Upper lobe of left lung (tissue), 6 donors: ENCODE measurements around the gene FMC1. TPM values are rescaled to one million over a fixed set of nuclear protein-coding genes. Genes with fewer than 3 reads are reported as not detected.

Experiments used
- ATAC-seq, 2 donors: fragments of 200-7000 bp; cut with Tn5 transposase; one replicate each; pipeline ENCODE4 v1.9.1; 2022; ENCODE audit warnings: mild to moderate bottlenecking in 2 of 2, moderate library complexity in 2 of 2; ENCODE audit not compliant: low FRiP score in 2 of 2
- DNase-seq, 2 donors: peaks; one replicate each; pipeline ENCODE4 v3.0.0-alpha.2; 2019 to 2020
- H3K27ac ChIP-seq, 4 donors: fragments of 200-600 bp; sonication (generic); one replicate each; pipeline ENCODE4 v1.5.1; 2016 to 2019
- H3K27me3 ChIP-seq, 4 donors: fragments of 200-600 bp; sonication (generic); one replicate each; pipeline ENCODE4 v1.5.1; 2017 to 2019
- H3K36me3 ChIP-seq, 4 donors: fragments of 200-600 bp; sonication (generic); one replicate each; pipeline ENCODE4 v1.5.1; 2016 to 2019
- H3K4me1 ChIP-seq, 4 donors: fragments of 200-600 bp; sonication (generic); one replicate each; pipeline ENCODE4 v1.5.1; 2018 to 2019
- H3K4me3 ChIP-seq, 4 donors: fragments of 200-600 bp; sonication (generic); one replicate each; pipeline ENCODE4 v1.5.1; 2017 to 2019; ENCODE audit warnings: mild to moderate bottlenecking in 2 of 4, moderate library complexity in 1 of 4
- H3K9me3 ChIP-seq, 4 donors: fragments of 200-600 bp; sonication (generic); one replicate each; pipeline ENCODE4 v1.5.1; 2018 to 2019
- EP300 ChIP-seq, 4 donors: sonication (generic); formaldehyde crosslinking; IDR thresholded peaks; one replicate each; pipeline ENCODE4 v1.5.1; 2017; ENCODE audit warnings: antibody characterized with exemption in 4 of 4, control low read depth in 2 of 4
- POLR2A ChIP-seq, 4 donors: fragments of 450-650 bp; IDR thresholded peaks; one replicate each; pipeline ENCODE4 v1.5.1; 2016 to 2017; ENCODE audit warnings: antibody characterized with exemption in 4 of 4, mild to moderate bottlenecking in 2 of 4
- POLR2AphosphoS5 ChIP-seq, 2 donors: sonication (generic); formaldehyde crosslinking; IDR thresholded peaks; one replicate each; pipeline ENCODE4 v1.5.1; 2017; ENCODE audit warnings: antibody characterized with exemption in 2 of 2
- WGBS, 2 donors: methylation state at CpG; one replicate each; pipeline ENCODE4 v1.1.5; 2017 to 2018; 5-methylcytosine and 5-hydroxymethylcytosine counted together
- total RNA-seq, 6 donors: library from RNA; depleted of rRNA in 4 of 6; stranded (reverse); fragments of >200 nt in 4 of 6; gene quantifications; one replicate each; pipeline versions ENCODE4 v1.1.0 to v1.2.1, GENCODE V29; 2016 to 2021
- TF ChIP-seq, protein P1 (sequence below), 6 experiments: fragments of 450-650 bp in 4 of 6; fragments of 200-600 bp in 2 of 6; sonication (generic) in 2 of 6; IDR thresholded peaks; one replicate each; pipeline ENCODE4 v1.5.1; 2016 to 2019; ENCODE audit warnings: antibody characterized with exemption in 6 of 6
- donor health status: DM: no; HTN: no; CAD: no; lungs with moderate emphysema.
- donor health status: DM: no; HTN: yes; CAD: no; lungs with severe emphysema.

FMC1 gene
- total RNA-seq, 6 donors from 2014 or later, result 2.1 to 19.7 (median 9.2) TPM

- H3K27me3 ChIP-seq, result no peaks in the 10 kb centered on the region
- H3K27ac ChIP-seq, result no peak overlapping the region
- H3K9me3 ChIP-seq, result no peaks in the 10 kb centered on the region
- DNase-seq, result no peak
- no peak for TF ChIP-seq POLR2AphosphoS5 (IDR thresholded peaks at IDR 0.05)
- TF ChIP-seq POLR2A (IDR thresholded peaks at IDR 0.05), result no peak
- TF ChIP-seq, protein P1, sequence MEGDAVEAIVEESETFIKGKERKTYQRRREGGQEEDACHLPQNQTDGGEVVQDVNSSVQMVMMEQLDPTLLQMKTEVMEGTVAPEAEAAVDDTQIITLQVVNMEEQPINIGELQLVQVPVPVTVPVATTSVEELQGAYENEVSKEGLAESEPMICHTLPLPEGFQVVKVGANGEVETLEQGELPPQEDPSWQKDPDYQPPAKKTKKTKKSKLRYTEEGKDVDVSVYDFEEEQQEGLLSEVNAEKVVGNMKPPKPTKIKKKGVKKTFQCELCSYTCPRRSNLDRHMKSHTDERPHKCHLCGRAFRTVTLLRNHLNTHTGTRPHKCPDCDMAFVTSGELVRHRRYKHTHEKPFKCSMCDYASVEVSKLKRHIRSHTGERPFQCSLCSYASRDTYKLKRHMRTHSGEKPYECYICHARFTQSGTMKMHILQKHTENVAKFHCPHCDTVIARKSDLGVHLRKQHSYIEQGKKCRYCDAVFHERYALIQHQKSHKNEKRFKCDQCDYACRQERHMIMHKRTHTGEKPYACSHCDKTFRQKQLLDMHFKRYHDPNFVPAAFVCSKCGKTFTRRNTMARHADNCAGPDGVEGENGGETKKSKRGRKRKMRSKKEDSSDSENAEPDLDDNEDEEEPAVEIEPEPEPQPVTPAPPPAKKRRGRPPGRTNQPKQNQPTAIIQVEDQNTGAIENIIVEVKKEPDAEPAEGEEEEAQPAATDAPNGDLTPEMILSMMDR (IDR thresholded peaks at IDR 0.05), result no peak
- TF ChIP-seq EP300 (IDR thresholded peaks at IDR 0.05), result no peak
- H3K4me1 ChIP-seq, result no peaks in the 10 kb centered on the region
- 94 to 95% methylated on average over 6 of the region's 6 CpGs for WGBS, 2 donors
- no peak for ATAC-seq
- H3K4me3 ChIP-seq, result no peak overlapping the region
- peaks cover 0 to 58% (median 23%) of the 10 kb centered on the region in 4 donors for H3K36me3 ChIP-seq
Observed at GRCh38 chr7:139294951-139295575, 46.1 kb upstream of the FMC1 start.

DNA sequence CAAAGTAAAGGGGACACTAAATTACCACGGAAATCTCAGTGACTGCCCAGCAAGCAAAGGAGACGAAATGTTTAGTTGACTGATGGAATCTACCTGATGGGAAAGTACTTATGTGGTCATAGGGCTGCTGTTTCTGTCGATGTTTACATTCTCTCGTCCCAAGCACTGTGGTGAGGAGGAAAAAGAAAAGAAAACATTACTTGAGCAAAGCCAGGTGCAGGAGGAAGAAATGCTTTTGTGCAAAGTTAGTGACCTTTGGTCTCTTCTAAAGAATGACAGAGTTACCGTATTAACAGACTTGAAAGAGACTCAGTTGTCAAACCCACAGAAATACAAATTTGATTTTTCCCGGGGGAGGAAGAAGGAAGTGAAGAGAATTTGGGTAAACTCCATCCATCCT, 43.3 kb upstream of the FMC1 start:
- Histone ChIP-seq H3K27ac (no peak overlapping the region), H3K4me3 (no peak overlapping the region), H3K9me3 (no peaks in the 10 kb centered on the region), H3K27me3 (no peaks in the 10 kb centered on the region), H3K36me3 (peaks cover 0 to 65% (median 22%) of the 10 kb centered on the region in 4 donors), H3K4me1 (no peaks in the 10 kb centered on the region)
- TF ChIP-seq, protein P1 (IDR thresholded peaks at IDR 0.05), result no peak
- TF ChIP-seq EP300 (IDR thresholded peaks at IDR 0.05), result no peak
- TF ChIP-seq POLR2A (IDR thresholded peaks at IDR 0.05), result no peak
- TF ChIP-seq POLR2AphosphoS5 (IDR thresholded peaks at IDR 0.05), result no peak
- 61 to 66% methylated on average over 6 of the region's 6 CpGs for WGBS, 2 donors
- no peak for DNase-seq
- no peak for ATAC-seq

DNA sequence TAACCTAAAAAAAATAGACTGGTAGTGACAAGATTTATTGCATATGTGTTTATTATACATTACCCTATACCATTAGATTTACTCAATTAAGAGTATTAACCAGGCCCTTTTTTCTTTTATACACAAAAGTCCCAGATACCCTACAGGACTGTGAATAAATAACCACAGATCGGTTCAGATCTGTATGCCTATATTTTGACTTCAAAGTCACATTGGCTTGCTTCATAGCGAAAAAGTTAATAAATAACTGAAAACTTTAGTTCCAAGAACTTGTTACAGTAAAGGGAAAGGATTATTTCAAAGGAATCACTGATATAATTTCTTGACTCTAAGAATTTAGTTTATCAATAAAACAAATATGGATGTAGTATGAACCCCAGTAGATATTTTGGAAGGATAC, 41.8 kb upstream of the FMC1 start:
- no peaks in the 10 kb centered on the region for H3K9me3 ChIP-seq
- no peak for ATAC-seq
- DNase-seq, result no peak
- H3K36me3 ChIP-seq, result peaks cover 0 to 55% (median 14%) of the 10 kb centered on the region in 4 donors
- H3K27ac ChIP-seq, result no peak overlapping the region
- TF ChIP-seq POLR2AphosphoS5 (IDR thresholded peaks at IDR 0.05) (no peak), POLR2A (IDR thresholded peaks at IDR 0.05) (no peak), EP300 (IDR thresholded peaks at IDR 0.05) (no peak)
- TF ChIP-seq, protein P1 (IDR thresholded peaks at IDR 0.05), result no peak
- H3K4me3 ChIP-seq, result no peak overlapping the region
- no peaks in the 10 kb centered on the region for H3K27me3 ChIP-seq
- 75 to 88% methylated on average over 2 of the region's 2 CpGs for WGBS, 2 donors
- H3K4me1 ChIP-seq, result no peaks in the 10 kb centered on the region

- DNase-seq (no peak), ATAC-seq (no peak)
- H3K4me1 ChIP-seq, result no peaks in the 10 kb centered on the region
- no peaks in the 10 kb centered on the region for H3K9me3 ChIP-seq
- no peak for TF ChIP-seq POLR2AphosphoS5 (IDR thresholded peaks at IDR 0.05)
- no peak for TF ChIP-seq EP300 (IDR thresholded peaks at IDR 0.05)
- no peak for TF ChIP-seq POLR2A (IDR thresholded peaks at IDR 0.05)
- TF ChIP-seq, protein P1 (IDR thresholded peaks at IDR 0.05), result no peak
- H3K4me3 ChIP-seq, result no peak overlapping the region
- H3K27ac ChIP-seq, result no peak overlapping the region
- no peaks in the 10 kb centered on the region for H3K27me3 ChIP-seq
- 95 to 98% methylated on average over 2 of the region's 2 CpGs for WGBS, 2 donors
- H3K36me3 ChIP-seq, result peaks cover 0 to 44% (median 9%) of the 10 kb centered on the region in 4 donors
Observed at GRCh38 chr7:139300390-139300789, 40.7 kb upstream of the FMC1 start.

DNA sequence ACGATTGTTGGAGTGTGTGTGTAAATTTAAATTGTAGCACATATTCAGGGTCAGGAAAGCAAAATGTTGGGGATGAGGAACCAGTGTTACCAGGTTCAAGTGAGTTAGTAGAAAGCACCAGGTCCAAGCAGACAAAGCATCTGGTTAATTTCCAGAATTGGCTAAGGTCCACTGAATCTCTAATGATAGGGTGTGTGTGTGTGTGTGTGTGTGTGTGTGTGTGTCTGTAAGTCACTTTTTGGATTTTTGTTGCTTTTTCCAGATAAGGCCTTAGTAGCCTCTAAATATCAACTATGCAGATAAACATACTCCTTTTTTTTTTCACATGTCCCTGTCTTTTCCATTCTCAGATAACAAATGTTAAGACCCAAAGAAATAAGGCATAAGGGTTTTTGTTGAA, 36.6 kb upstream of the FMC1 start:
- H3K27me3 ChIP-seq, result no peaks in the 10 kb centered on the region
- H3K4me1 ChIP-seq, result no peaks in the 10 kb centered on the region
- H3K27ac ChIP-seq, result no peak overlapping the region
- no peak overlapping the region for H3K4me3 ChIP-seq
- ATAC-seq, result no peak
- no peaks in the 10 kb centered on the region for H3K9me3 ChIP-seq
- 61 to 85% methylated on average over 1 of the region's 1 CpG for whole genome bisulfite sequencing, 2 donors
- TF ChIP-seq, protein P1 (IDR thresholded peaks at IDR 0.05), result no peak
- no peak for TF ChIP-seq EP300 (IDR thresholded peaks at IDR 0.05)
- TF ChIP-seq POLR2AphosphoS5 (IDR thresholded peaks at IDR 0.05), result no peak
- no peak for TF ChIP-seq POLR2A (IDR thresholded peaks at IDR 0.05)
- no peak for DNase-seq
- H3K36me3 ChIP-seq, result peaks cover 0 to 15% (median 0%) of the 10 kb centered on the region in 4 donors
